ENCODE results near the gene ASGR1. TPM values are rescaled to one million over a fixed set of nuclear protein-coding genes. Genes with fewer than 3 reads are reported as not detected.
"Not testable (repeated sequence)": the region's sequence is repeated elsewhere in the genome, so short reads cannot be mapped to it uniquely, and the experiment has no call there.

The ASGR1 gene
- total and polyA plus RNA-seq, 2 of the 4 experiments (the other 2 are of a cell fraction): 1.3 to 3.8 TPM

DNA sequence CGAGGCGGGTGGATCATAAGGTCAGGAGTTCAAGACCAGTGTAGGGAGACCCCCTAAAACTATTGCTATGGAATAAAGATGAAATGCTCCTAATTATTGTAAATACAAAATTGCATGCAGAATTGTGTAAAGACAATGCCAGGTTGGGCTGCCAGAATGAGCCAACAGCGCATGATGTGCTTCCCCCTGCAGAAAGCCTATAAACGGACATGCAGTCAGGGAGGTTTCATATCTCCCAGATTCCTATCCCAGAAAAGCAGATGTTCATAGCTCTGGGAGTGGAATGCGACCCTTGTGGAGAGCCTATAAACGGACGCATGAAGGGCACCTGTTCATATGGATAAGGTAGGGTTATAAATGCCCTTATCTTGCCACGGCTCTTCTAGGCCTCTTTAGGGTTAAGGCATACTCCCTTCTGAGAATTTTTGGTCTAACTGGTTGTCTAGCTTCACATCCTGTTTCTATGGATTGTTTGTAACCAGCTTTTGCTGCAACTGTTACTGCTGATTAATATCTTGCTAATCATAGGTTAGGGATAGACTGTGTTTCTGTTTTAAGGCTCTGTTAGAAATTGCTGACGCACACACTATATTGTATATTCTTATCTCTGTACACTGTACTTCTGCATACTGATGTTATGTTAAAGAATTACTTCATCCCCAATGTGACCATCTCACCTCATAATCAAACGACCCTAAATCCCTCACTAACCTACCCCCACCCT, 10.2 kb downstream of the ASGR1 start:
- H3K9me1 ChIP-seq (ENCODE audit: insufficient read depth, low read length); H4K20me1 ChIP-seq (ENCODE audit: insufficient read depth, low read length); POLR2A ChIA-PET (ENCODE audit: unreplicated experiment); H4K5ac ChIP-seq (ENCODE audit: low read depth, low read length); H3K23ac ChIP-seq (ENCODE audit: low read depth, low read length); H2BK5ac ChIP-seq (ENCODE audit: low read depth, low read length, poor library complexity, severe bottlenecking); H3K27me3 ChIP-seq (ENCODE audit: control insufficient read depth, insufficient read depth, low read length); ATAC-seq (ENCODE audit: low read depth); H2BK20ac ChIP-seq (ENCODE audit: low read depth, low read length); H2BK120ac ChIP-seq (ENCODE audit: low read depth, low read length); H3K9me3 ChIP-seq (ENCODE audit: control insufficient read depth, insufficient read depth, low read length); H3K9ac ChIP-seq (ENCODE audit: low read depth, low read length); H2AFZ ChIP-seq (replicated peaks; ENCODE audit: low read length, poor library complexity); H4K91ac ChIP-seq (ENCODE audit: insufficient read depth, low read depth, low read length); H2BK15ac ChIP-seq (ENCODE audit: low read depth, low read length); H3K4me3 ChIP-seq (ENCODE audit: insufficient read depth, low read depth, low read length); H2AK9ac ChIP-seq (replicated peaks; ENCODE audit: low read depth, low read length, poor library complexity); H3K79me1 ChIP-seq (ENCODE audit: low read depth in 1 of 2, low read length in 2 of 2); H4K8ac ChIP-seq (ENCODE audit: low read depth in 2 of 2, low read length in 2 of 2); DNase-seq; CTCF ChIA-PET; intact Hi-C loops (cut with micrococcal nuclease); H3K4me2 ChIP-seq (ENCODE audit: low read depth, low read length); H3K27ac ChIP-seq (ENCODE audit: insufficient read depth, low read length); H3K36me3 ChIP-seq (ENCODE audit: control insufficient read depth, insufficient read depth, low read length); in situ Hi-C loops (cut with MboI; ENCODE audit: low sequenced_read_pairs); H2AK5ac ChIP-seq (ENCODE audit: low read depth, low read length); H3K14ac ChIP-seq (replicated peaks; ENCODE audit: low read depth, low read length); H3K4me1 ChIP-seq (ENCODE audit: control insufficient read depth, insufficient read depth, low read length); H3K18ac ChIP-seq (ENCODE audit: low read depth, low read length); H3K4ac ChIP-seq (ENCODE audit: low read depth, low read length); H3K56ac ChIP-seq (ENCODE audit: extremely low read depth, insufficient read depth, low read length); dilution Hi-C loops (cut with HindIII; ENCODE audit: low sequenced_read_pairs, unreplicated experiment); BruUV-seq (replicated peaks): not testable (repeated sequence)
- TF ChIP-seq MAFK (IDR thresholded peaks at IDR 0.05; ENCODE audit: low read depth, low read length): 0 out of 2 replicates have a peak, but pooled peaks have one; percentile 6
- WGBS, 2 experiments (ENCODE audit: extremely low coverage in 2 of 2, insufficient read length in 1 of 2): no CpG with 5 or more reads among the region's 10 CpGs
